H1 (cell line): ENCODE data around the gene SLX4IP. TPM values are rescaled to one million over a fixed set of nuclear protein-coding genes. Genes with fewer than 3 reads are reported as not detected.

ENCODE experiments used
- BACH1 ChIP-seq: IDR thresholded peaks from 2 replicates; pipeline ENCODE4 v1.6.1; 2012; ENCODE audit warnings: low read length, improper control_type of control experiment
- CHD7 ChIP-seq: fragments of 300-600 bp; sonication (generic); IDR thresholded peaks from 2 replicates; pipeline ENCODE4 v1.7.1; 2012; ENCODE audit warnings: low read length, moderate library complexity, mild to moderate bottlenecking, inconsistent platforms; ENCODE audit not compliant: insufficient replicate concordance
- GABPA ChIP-seq: IDR thresholded peaks from 2 replicates; pipeline ENCODE4 v1.6.1; 2011; ENCODE audit warnings: mild to moderate bottlenecking, low read length, moderate library complexity, borderline replicate concordance; ENCODE audit not compliant: insufficient read depth
- KDM1A ChIP-seq: fragments of 200-600, 300-600 bp; sonication (generic); IDR thresholded peaks from 2 replicates; pipeline ENCODE4 v1.7.1; 2016; ENCODE audit warnings: mild to moderate bottlenecking, low read length, borderline replicate concordance
- KDM4A ChIP-seq: IDR thresholded peaks from one replicate; pipeline ENCODE4 v1.7.1; 2012; ENCODE audit warnings: low read depth, mild to moderate bottlenecking, moderate library complexity, low read length, inconsistent platforms; ENCODE audit not compliant: severe bottlenecking
- MAX ChIP-seq: IDR thresholded peaks from 2 replicates; pipeline ENCODE4 v1.6.1; 2012; ENCODE audit warnings: inconsistent platforms
- TAF7 ChIP-seq: optimal IDR thresholded peaks from 2 replicates; pipeline ENCODE3; 2011; ENCODE audit warnings: low read depth, mild to moderate bottlenecking, inconsistent platforms, low read length, moderate library complexity, borderline replicate concordance
- polyA plus RNA-seq, 7 experiments: library from polyadenylated mRNA; depleted of rRNA in 3 of 7; stranded (reverse) in 5 of 7; unstranded in 2 of 7; fragments of >200 nt in 5 of 7; fragments of 200-250 nt in 2 of 7; gene quantifications; 1 replicate in 5 of 7; 2 replicates in 1 of 7; 4 replicates in 1 of 7; pipeline versions ENCODE4 v1.2.1 to v1.2.3, GENCODE V29; 2011 to 2013; ENCODE audit warnings: missing spikeins in 2 of 7, mixed read lengths in 2 of 7
- total RNA-seq: library from RNA; stranded (reverse); fragmentation: NEBNext Ultra II Directional; extraction: Animal tissue kit (Norgen Biotek cat#: 25700); gene quantifications from 2 replicates; pipeline ENCODE4 v1.2.1, GENCODE V29; 2021

SLX4IP gene
- total and polyA plus RNA-seq, 2 of the 8 experiments (the other 6 are each of a cell fraction or from before 2014, with no cell fraction given), result 2.4 to 8.7 TPM

DNA sequence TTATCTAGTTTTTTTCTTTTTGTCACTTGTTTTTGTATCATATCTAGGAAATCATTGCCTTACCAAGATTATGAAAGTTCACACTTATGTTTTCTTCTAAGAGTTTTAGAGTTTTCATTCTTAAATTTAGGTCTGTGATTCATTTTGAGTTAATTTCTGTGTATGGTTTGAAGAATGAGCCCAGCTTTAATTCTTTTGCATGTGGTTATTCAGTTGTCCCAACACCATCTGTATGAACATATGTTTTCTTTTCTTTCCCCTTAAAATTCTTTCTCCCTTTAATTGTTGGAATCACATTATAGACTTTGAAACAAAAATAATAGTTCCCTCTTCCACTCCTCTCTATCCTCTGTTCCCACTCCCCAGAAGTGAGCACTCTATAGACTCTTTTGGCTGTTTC lies 85.4 kb downstream of the SLX4IP start (continued):
- TF ChIP-seq CHD7, result no peak
- no peak for TF ChIP-seq MAX
- no peak for TF ChIP-seq TAF7
- no peak for TF ChIP-seq KDM1A
- no peak for TF ChIP-seq GABPA
- no peak for TF ChIP-seq KDM4A
- no peak for TF ChIP-seq BACH1
